HG03571 (cell line): ENCODE data around the gene GMPPA.

Experiments used
- ATAC-seq: cut with Tn5 transposase; IDR thresholded peaks from one replicate; pipeline ENCODE4 v1.9.1; 2021; ENCODE audit not compliant: unreplicated experiment

GMPPA gene

DNA sequence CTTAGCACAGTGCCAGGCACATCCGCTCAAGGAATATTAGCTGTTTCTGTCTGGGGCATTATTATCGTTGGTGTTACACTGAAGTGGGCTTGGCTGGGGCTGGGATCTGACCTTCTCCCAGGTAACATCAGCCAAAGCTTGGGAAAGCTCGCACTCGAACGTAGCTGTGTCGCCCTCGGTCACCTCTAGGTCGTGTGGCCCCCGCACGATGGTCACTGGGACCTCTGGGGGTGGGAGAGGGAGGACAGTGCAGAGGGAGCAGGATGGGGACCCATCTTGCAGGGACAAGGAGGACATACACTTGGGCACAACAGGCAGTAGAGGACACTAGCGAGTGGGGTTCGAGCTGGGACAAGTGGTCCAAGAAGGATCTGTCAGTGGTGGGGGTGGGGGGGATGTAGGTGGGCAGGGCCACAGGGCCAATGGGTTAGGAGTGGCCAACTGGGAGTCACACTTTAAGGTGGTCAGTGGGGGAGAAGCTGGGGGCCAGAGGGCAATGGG is 54.8 kb downstream of the GMPPA start:
- ATAC-seq: no peak

DNA sequence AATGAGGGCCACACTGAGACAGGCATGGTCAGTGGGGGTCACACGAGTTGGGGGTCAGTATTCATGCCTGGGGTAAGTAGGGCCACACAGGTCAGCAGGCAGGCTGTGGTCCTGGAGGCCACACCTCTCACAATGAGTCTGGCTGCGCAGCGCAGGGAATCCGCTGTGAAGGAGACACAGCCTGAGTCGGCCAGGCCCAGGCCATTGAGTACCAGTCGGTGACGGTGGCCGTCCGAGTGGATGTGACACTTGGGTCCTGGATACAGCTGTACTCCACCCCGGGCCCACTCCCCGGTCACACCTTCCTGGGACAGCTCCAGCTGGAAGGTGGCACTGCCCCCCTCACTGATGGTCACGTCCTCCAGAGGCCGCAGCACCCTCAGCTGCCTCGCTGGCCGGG is 55.7 kb downstream of the GMPPA start:
- no peak for ATAC-seq

DNA sequence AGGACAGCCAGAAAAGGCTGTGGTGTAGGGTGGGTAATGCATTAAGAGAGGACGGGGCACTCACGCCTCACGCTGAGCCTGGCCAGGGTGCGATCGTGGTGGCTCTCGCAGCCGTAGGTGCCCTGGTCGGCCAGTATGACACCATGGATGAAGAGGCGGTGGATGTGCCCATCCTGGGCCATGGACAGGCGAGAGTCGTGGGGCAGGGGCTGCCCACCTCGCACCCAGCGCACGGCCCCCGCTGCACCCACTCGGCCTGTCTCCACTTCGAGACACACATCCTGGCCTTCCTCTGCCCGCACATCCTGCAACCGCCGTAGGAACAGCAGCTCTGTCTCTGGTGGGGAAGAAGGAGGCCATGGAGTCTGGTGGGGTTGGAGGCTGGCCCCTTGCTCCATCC is 57.3 kb downstream of the GMPPA start:
- no peak for ATAC-seq

DNA sequence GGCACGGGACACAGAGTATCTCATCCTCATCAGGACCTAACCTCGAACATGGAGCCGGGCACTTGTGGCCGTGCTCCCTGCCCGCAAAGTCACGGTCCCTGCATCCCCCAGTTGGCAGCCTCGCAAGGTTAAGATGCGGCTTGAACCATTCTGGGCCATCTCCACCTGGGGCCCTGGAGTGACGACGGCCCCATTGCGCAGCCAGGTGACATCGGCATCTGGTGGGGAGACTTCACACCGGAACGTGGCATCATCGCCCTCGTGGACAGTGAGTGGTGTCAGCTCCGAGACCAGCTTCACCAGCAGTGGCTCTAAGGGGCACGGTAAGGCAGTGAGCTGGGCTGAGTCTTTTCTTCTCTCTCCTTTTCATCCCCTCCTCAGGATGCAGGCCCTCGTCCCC is 57.7 kb downstream of the GMPPA start:
- no peak for ATAC-seq
